ENCODE results near the gene ERN2. TPM values are rescaled to one million over a fixed set of nuclear protein-coding genes. Genes with fewer than 3 reads are reported as not detected.
A peak's percentile ranks its signal among the peaks of the same experiment; 100 is the strongest.

ERN2 gene
- total and polyA plus RNA-seq, 2 experiments from 2014 or later, result 0.44 to 0.54 TPM

GRCh38 chr16:23666571-23667354 lies 46.3 kb downstream of the ERN2 start:
- Histone ChIP-seq H3K36me3 (peaks cover 68% of the 10 kb centered on the region), H3K4me1 (ENCODE audit: low read depth) (no peaks in the 10 kb centered on the region), H3K4me3 (no peak overlapping the region), H3K9me3 (ENCODE audit: low read depth) (no peaks in the 10 kb centered on the region), H3K27ac (no peak overlapping the region), H3K27me3 (no peaks in the 10 kb centered on the region)
- TF ChIP-seq, protein P1, sequence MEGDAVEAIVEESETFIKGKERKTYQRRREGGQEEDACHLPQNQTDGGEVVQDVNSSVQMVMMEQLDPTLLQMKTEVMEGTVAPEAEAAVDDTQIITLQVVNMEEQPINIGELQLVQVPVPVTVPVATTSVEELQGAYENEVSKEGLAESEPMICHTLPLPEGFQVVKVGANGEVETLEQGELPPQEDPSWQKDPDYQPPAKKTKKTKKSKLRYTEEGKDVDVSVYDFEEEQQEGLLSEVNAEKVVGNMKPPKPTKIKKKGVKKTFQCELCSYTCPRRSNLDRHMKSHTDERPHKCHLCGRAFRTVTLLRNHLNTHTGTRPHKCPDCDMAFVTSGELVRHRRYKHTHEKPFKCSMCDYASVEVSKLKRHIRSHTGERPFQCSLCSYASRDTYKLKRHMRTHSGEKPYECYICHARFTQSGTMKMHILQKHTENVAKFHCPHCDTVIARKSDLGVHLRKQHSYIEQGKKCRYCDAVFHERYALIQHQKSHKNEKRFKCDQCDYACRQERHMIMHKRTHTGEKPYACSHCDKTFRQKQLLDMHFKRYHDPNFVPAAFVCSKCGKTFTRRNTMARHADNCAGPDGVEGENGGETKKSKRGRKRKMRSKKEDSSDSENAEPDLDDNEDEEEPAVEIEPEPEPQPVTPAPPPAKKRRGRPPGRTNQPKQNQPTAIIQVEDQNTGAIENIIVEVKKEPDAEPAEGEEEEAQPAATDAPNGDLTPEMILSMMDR (IDR thresholded peaks at IDR 0.05; ENCODE audit: low read depth, low read length), result no peak
- DNase-seq (ENCODE audit: low read depth in 1 of 2, low spot score in 1 of 2), result no peak

GRCh38 chr16:23663918-23664317 lies 49.1 kb downstream of the ERN2 start:
- no peak for DNase-seq (ENCODE audit: low read depth in 1 of 2, low spot score in 1 of 2)
- H3K27me3 ChIP-seq, result no peaks in the 10 kb centered on the region

GRCh38 chr16:23651943-23652468 lies 61.0 kb downstream of the ERN2 start:
- H3K4me1 ChIP-seq (ENCODE audit: low read depth), result no peaks in the 10 kb centered on the region
- no peaks in the 10 kb centered on the region for H3K9me3 ChIP-seq (ENCODE audit: low read depth)
- peaks cover 6% of the 10 kb centered on the region for H3K36me3 ChIP-seq
- no peak overlapping the region for H3K4me3 ChIP-seq
- no peak overlapping the region for H3K27ac ChIP-seq
- DNase-seq (ENCODE audit: low read depth in 1 of 2, low spot score in 1 of 2), result no peak
- TF ChIP-seq, protein P1 (IDR thresholded peaks at IDR 0.05; ENCODE audit: low read depth, low read length), result no peak
- H3K27me3 ChIP-seq, result no peaks in the 10 kb centered on the region

More at GRCh38 chr16:23663918-23664317, 49.1 kb downstream of the ERN2 start:
- TF ChIP-seq, protein P1 (IDR thresholded peaks at IDR 0.05; ENCODE audit: low read depth, low read length), result no peak
- Histone ChIP-seq H3K27ac (no peak overlapping the region), H3K4me1 (ENCODE audit: low read depth) (no peaks in the 10 kb centered on the region), H3K4me3 (no peak overlapping the region), H3K36me3 (peaks cover 86% of the 10 kb centered on the region), H3K9me3 (ENCODE audit: low read depth) (no peaks in the 10 kb centered on the region)

DNA sequence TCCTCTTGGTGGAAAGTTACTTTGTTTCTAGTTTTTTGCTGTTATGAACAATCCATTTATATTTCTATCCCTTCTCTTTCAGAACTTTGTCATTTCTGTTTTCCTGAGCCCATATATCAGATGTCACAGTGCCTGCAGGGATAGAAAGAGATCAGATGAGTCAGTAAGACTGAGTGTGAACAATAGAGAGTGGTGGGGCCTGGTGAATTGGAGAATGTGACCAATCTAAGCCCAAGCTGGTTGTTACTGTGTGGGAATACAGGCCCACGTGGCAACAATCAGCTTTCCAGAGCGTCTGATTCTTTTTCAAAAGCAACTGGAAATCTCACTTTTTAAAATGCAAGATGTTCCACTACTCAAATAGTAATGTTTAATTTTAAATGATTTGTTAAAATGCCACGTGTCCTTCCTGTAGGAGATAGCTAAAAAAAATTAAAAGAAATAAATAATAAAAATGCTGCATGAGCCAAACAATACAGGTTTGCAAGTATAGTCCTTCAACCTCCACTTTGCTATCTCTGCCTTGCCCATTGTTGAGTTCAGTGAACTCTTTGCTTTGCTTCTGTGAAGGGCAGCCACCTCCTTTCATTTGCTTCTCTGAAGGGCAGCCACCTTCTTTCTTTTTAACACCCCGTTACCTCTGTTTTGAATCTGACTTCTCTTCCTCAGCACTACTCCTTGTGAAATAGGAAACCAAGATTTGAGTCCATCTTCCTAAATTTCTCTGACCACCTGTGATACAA lies 62.2 kb downstream of the ERN2 start:
- TF ChIP-seq, protein P1 (IDR thresholded peaks at IDR 0.05; ENCODE audit: low read depth, low read length), result no peak
- Histone ChIP-seq H3K4me3 (no peak overlapping the region), H3K27me3 (no peaks in the 10 kb centered on the region), H3K9me3 (ENCODE audit: low read depth) (no peaks in the 10 kb centered on the region), H3K4me1 (ENCODE audit: low read depth) (no peaks in the 10 kb centered on the region), H3K27ac (no peak overlapping the region), H3K36me3 (peaks cover 8% of the 10 kb centered on the region)
- DNase-seq (ENCODE audit: low read depth in 1 of 2, low spot score in 1 of 2), result no peak

- H3K9me3 ChIP-seq (ENCODE audit: low read depth), result no peaks in the 10 kb centered on the region
- no peaks in the 10 kb centered on the region for H3K27me3 ChIP-seq
- no peak for DNase-seq (ENCODE audit: low read depth in 1 of 2, low spot score in 1 of 2)
- H3K36me3 ChIP-seq, result peaks cover 17% of the 10 kb centered on the region
- H3K4me3 ChIP-seq, result peak overlapping the region; percentile 69
- no peak overlapping the region for H3K27ac ChIP-seq
- peaks cover 8% of the 10 kb centered on the region for H3K4me1 ChIP-seq (ENCODE audit: low read depth)
- TF ChIP-seq, protein P1 (IDR thresholded peaks at IDR 0.05; ENCODE audit: low read depth, low read length), result no peak
Observed at GRCh38 chr16:23642246-23642774, 70.7 kb downstream of the ERN2 start.

All from cardiac muscle cell (in vitro differentiated cells and primary cell).